ENCODE measurements around the gene MYH15. TPM values are rescaled to one million over a fixed set of nuclear protein-coding genes. Genes with fewer than 3 reads are reported as not detected.

MYH15 gene
- total RNA-seq, 1 experiment from 2014 or later: 1.2 TPM

DNA sequence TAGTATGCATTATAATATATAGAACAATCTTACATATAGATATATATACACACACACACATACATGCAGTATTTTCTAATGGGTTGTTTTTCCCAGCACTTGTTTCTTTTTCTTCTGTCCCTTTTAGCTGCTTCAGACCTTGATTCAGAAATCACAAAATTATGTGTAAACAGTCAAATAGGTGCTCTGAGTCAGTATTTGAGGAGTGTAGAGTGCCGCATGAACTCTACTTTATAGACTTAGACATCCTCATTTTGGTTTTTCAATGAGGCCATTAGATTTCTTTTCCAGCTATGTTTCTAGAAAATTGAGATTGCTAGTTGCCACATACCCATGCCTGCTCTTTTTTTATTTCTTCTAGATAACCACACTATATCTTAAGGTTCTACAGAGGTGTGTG, 155.8 kb downstream of the MYH15 start:
- no peak overlapping the region for H3K27ac ChIP-seq (ENCODE audit: low read length)
- intact Hi-C loops (cut with micrococcal nuclease; ENCODE audit: unreplicated experiment): no loop called here
- in situ Hi-C loops (cut with HindIII; ENCODE audit: low pct_unique_long_range_greater_than_20kb, low sequenced_read_pairs): no loop called here
- POLR2A ChIA-PET: no interaction called here
- H3K4me1 ChIP-seq (ENCODE audit: control insufficient read depth, insufficient read depth, low read length): no peaks in the 10 kb centered on the region
- no peaks in the 10 kb centered on the region for H3K36me3 ChIP-seq (ENCODE audit: control insufficient read depth, insufficient read depth, low read length)
- H3K9me3 ChIP-seq (ENCODE audit: control insufficient read depth, insufficient read depth, low read depth, low read length): no peaks in the 10 kb centered on the region
- no peak for TF ChIP-seq SIN3A (IDR thresholded peaks at IDR 0.05; ENCODE audit: borderline replicate concordance, insufficient read depth, low read depth, low read length)
- TF ChIP-seq, protein P1, sequence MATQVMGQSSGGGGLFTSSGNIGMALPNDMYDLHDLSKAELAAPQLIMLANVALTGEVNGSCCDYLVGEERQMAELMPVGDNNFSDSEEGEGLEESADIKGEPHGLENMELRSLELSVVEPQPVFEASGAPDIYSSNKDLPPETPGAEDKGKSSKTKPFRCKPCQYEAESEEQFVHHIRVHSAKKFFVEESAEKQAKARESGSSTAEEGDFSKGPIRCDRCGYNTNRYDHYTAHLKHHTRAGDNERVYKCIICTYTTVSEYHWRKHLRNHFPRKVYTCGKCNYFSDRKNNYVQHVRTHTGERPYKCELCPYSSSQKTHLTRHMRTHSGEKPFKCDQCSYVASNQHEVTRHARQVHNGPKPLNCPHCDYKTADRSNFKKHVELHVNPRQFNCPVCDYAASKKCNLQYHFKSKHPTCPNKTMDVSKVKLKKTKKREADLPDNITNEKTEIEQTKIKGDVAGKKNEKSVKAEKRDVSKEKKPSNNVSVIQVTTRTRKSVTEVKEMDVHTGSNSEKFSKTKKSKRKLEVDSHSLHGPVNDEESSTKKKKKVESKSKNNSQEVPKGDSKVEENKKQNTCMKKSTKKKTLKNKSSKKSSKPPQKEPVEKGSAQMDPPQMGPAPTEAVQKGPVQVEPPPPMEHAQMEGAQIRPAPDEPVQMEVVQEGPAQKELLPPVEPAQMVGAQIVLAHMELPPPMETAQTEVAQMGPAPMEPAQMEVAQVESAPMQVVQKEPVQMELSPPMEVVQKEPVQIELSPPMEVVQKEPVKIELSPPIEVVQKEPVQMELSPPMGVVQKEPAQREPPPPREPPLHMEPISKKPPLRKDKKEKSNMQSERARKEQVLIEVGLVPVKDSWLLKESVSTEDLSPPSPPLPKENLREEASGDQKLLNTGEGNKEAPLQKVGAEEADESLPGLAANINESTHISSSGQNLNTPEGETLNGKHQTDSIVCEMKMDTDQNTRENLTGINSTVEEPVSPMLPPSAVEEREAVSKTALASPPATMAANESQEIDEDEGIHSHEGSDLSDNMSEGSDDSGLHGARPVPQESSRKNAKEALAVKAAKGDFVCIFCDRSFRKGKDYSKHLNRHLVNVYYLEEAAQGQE (IDR thresholded peaks at IDR 0.05; ENCODE audit: insufficient read depth in 1 of 2, low read depth in 2 of 2, low read length in 1 of 2): no peak
- TF ChIP-seq, protein P2, sequence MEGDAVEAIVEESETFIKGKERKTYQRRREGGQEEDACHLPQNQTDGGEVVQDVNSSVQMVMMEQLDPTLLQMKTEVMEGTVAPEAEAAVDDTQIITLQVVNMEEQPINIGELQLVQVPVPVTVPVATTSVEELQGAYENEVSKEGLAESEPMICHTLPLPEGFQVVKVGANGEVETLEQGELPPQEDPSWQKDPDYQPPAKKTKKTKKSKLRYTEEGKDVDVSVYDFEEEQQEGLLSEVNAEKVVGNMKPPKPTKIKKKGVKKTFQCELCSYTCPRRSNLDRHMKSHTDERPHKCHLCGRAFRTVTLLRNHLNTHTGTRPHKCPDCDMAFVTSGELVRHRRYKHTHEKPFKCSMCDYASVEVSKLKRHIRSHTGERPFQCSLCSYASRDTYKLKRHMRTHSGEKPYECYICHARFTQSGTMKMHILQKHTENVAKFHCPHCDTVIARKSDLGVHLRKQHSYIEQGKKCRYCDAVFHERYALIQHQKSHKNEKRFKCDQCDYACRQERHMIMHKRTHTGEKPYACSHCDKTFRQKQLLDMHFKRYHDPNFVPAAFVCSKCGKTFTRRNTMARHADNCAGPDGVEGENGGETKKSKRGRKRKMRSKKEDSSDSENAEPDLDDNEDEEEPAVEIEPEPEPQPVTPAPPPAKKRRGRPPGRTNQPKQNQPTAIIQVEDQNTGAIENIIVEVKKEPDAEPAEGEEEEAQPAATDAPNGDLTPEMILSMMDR (IDR thresholded peaks at IDR 0.05): no peak
- no peak for TF ChIP-seq POLR2AphosphoS5 (IDR thresholded peaks at IDR 0.05; ENCODE audit: low read depth, low read length)
- no peak for TF ChIP-seq TCF7L2 (IDR thresholded peaks at IDR 0.05; ENCODE audit: low read depth, low read length)
- DNase-seq (ENCODE audit: low read depth, low spot score): no peak
- H3K27me3 ChIP-seq (ENCODE audit: control insufficient read depth, insufficient read depth, low read length): no peaks in the 10 kb centered on the region
- no peak for ATAC-seq
- no TSS peak for BruUV-seq (replicated peaks)
- H3K4me3 ChIP-seq (ENCODE audit: low read depth in 2 of 2, low read length in 2 of 2): no peak overlapping the region
- CTCF ChIA-PET: no interaction called here

DNA sequence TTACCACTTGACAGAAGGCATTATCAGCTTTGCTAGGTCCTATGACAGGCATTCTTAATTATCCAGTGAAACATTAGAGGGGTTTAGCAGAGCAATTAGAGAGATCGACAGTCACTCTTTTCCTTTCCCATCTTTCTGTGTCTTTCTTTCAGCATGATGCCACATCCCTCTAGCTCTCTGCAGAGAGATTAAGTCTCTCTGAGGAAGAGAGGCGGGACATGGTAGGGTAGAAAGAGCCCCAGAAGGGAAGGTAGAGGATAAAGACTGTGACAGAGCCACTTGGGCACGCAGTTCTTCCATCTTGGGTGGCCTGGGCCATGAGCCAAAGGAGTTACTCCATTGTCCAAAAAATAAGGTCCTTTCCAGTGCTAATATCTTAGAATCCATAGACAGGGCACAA, 158.2 kb downstream of the MYH15 start:
- intact Hi-C loops (cut with micrococcal nuclease; ENCODE audit: unreplicated experiment) (no loop called here), in situ Hi-C loops (cut with HindIII; ENCODE audit: low pct_unique_long_range_greater_than_20kb, low sequenced_read_pairs) (no loop called here)
- TF ChIP-seq, protein P1 (IDR thresholded peaks at IDR 0.05; ENCODE audit: insufficient read depth in 1 of 2, low read depth in 2 of 2, low read length in 1 of 2): no peak
- TF ChIP-seq POLR2AphosphoS5 (IDR thresholded peaks at IDR 0.05; ENCODE audit: low read depth, low read length) (no peak), SIN3A (IDR thresholded peaks at IDR 0.05; ENCODE audit: borderline replicate concordance, insufficient read depth, low read depth, low read length) (no peak), TCF7L2 (IDR thresholded peaks at IDR 0.05; ENCODE audit: low read depth, low read length) (no peak)
- TF ChIP-seq, protein P2 (IDR thresholded peaks at IDR 0.05): no peak
- Histone ChIP-seq H3K9me3 (ENCODE audit: control insufficient read depth, insufficient read depth, low read depth, low read length) (no peaks in the 10 kb centered on the region), H3K27ac (ENCODE audit: low read length) (no peak overlapping the region), H3K4me3 (ENCODE audit: low read depth in 2 of 2, low read length in 2 of 2) (no peak overlapping the region), H3K36me3 (ENCODE audit: control insufficient read depth, insufficient read depth, low read length) (no peaks in the 10 kb centered on the region), H3K27me3 (ENCODE audit: control insufficient read depth, insufficient read depth, low read length) (no peaks in the 10 kb centered on the region), H3K4me1 (ENCODE audit: control insufficient read depth, insufficient read depth, low read length) (no peaks in the 10 kb centered on the region)
- ATAC-seq (no peak), DNase-seq (ENCODE audit: low read depth, low spot score) (no peak)
- POLR2A ChIA-PET: no interaction called here
- BruUV-seq (replicated peaks): no TSS peak
- CTCF ChIA-PET: no interaction called here
